ENCODE data around the gene ALDH1A2. TPM values are rescaled to one million over a fixed set of nuclear protein-coding genes. Genes with fewer than 3 reads are reported as not detected.

ALDH1A2 gene
- total RNA-seq, 4 donors from 2014 or later: 8.0 to 24.3 (median 13.9) TPM

DNA sequence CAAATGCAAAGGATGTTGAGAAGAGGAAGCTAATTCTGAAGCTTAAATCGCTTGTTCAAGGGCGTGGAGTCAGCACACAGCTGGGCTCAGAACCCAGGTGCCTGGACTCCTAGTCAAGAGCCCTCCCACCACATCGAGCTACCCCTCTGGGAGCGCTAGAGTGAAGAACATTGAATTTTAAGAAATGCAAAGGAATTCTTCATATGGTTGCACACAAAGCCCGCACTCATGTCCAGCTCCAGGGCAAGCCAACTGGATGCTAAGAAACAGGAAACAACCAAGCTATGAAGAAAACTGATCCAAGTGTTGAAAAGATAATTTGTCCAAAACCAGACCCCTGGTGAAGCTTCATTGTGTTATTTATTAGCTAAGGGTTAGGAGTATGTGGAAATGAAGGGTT, 122.3 kb downstream of the ALDH1A2 start:
- WGBS, 2 donors: 84 to 92% methylated on average over 5 of the region's 5 CpGs
- Histone ChIP-seq H3K9me3 (no peaks in the 10 kb centered on the region), H3K36me3 (no peaks in the 10 kb centered on the region), H3K4me1 (peaks cover 0 to 7% (median 0%) of the 10 kb centered on the region in 4 donors), H3K27me3 (peaks cover 0 to 5% of the 10 kb centered on the region in 2 donors), H3K27ac (no peak overlapping the region), H3K4me3 (no peak overlapping the region)
- TF ChIP-seq EP300 (IDR thresholded peaks at IDR 0.05): no peak
- no peak for TF ChIP-seq POLR2A (IDR thresholded peaks at IDR 0.05)
- TF ChIP-seq, protein P1, sequence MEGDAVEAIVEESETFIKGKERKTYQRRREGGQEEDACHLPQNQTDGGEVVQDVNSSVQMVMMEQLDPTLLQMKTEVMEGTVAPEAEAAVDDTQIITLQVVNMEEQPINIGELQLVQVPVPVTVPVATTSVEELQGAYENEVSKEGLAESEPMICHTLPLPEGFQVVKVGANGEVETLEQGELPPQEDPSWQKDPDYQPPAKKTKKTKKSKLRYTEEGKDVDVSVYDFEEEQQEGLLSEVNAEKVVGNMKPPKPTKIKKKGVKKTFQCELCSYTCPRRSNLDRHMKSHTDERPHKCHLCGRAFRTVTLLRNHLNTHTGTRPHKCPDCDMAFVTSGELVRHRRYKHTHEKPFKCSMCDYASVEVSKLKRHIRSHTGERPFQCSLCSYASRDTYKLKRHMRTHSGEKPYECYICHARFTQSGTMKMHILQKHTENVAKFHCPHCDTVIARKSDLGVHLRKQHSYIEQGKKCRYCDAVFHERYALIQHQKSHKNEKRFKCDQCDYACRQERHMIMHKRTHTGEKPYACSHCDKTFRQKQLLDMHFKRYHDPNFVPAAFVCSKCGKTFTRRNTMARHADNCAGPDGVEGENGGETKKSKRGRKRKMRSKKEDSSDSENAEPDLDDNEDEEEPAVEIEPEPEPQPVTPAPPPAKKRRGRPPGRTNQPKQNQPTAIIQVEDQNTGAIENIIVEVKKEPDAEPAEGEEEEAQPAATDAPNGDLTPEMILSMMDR (IDR thresholded peaks at IDR 0.05): no peak
- DNase-seq (ENCODE audit: low spot score in 2 of 2): no peak

DNA sequence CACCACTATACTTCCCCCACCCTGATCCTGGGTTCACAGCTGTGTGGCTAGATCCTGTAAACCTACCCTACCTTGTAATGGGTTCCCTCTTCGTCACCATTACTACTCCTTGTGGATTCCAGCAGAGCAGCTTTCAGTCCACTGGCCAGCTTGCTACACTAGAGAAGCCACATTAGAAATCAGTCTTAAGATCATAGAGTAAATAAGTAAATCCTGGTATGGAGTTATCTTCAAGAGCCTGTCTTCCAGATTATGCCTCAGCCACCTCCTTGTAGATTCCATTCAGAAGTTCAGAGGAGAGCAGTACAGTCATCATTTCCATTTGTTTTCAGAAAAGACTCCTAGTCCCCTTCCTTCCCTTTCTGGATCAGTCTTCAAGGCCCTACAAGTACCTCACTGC, 123.7 kb downstream of the ALDH1A2 start:
- no peak for DNase-seq (ENCODE audit: low spot score in 2 of 2)
- TF ChIP-seq EP300 (IDR thresholded peaks at IDR 0.05) (no peak), POLR2A (IDR thresholded peaks at IDR 0.05) (no peak)
- TF ChIP-seq, protein P1 (IDR thresholded peaks at IDR 0.05): no peak
- no peaks in the 10 kb centered on the region for H3K9me3 ChIP-seq
- no peaks in the 10 kb centered on the region for H3K4me1 ChIP-seq
- H3K36me3 ChIP-seq: no peaks in the 10 kb centered on the region
- 80 to 90% methylated on average over 1 of the region's 1 CpG for WGBS, 2 donors
- no peak overlapping the region for H3K27ac ChIP-seq
- peaks cover 0 to 5% of the 10 kb centered on the region in 2 donors for H3K27me3 ChIP-seq
- no peak overlapping the region for H3K4me3 ChIP-seq

DNA sequence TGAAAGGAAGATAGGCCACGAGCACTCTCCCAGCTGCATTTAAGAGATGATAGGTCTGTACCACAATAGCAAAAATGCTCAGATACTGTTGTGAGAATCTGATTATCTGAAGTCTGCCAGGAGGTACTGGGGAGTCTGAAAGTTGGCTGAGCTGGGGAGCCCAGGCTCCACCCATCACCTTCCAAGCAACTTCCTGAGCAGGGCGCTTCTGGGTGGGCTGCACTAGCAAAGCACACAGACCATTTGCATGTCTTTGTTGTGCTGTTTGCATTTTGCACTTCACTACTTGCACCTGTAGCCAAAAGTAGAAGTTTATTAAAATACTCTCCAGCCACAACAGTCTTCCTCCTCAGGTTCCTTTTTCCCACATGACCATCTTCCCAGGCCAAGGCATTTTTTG, 133.2 kb downstream of the ALDH1A2 start:
- no peak for DNase-seq (ENCODE audit: low spot score in 2 of 2)
- peaks cover 0 to 6% of the 10 kb centered on the region in 2 donors for H3K27me3 ChIP-seq
- H3K36me3 ChIP-seq: no peaks in the 10 kb centered on the region
- H3K4me3 ChIP-seq: no peak overlapping the region
- TF ChIP-seq POLR2A (IDR thresholded peaks at IDR 0.05) (no peak), EP300 (IDR thresholded peaks at IDR 0.05) (no peak)
- TF ChIP-seq, protein P1 (IDR thresholded peaks at IDR 0.05): no peak
- H3K4me1 ChIP-seq: no peaks in the 10 kb centered on the region
- no peak overlapping the region for H3K27ac ChIP-seq
- WGBS, 2 donors: 66 to 80% methylated on average over 2 of the region's 2 CpGs
- peaks cover 0 to 10% (median 0%) of the 10 kb centered on the region in 4 donors for H3K9me3 ChIP-seq

DNA sequence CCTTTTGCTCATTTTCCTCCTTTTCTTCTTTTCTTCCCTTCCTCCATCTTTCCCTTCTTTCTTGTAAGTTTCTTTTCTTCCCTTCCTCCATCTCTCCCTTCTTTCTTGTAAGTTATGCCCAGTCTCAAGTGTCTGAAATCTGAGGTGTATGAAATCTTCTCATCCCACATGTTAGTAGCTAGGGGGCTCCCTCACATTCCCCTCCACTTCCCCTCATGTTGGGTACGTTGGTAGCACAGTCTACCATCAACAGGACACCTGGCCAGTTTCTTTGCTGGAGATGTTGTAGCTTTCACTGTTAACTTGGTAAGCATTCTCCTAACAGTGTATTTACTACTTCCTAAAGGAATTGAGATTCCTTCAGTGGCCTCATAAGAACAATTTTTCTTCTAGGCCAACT, 133.9 kb downstream of the ALDH1A2 start:
- TF ChIP-seq, protein P1 (IDR thresholded peaks at IDR 0.05): no peak
- TF ChIP-seq EP300 (IDR thresholded peaks at IDR 0.05) (no peak), POLR2A (IDR thresholded peaks at IDR 0.05) (no peak)
- Histone ChIP-seq H3K36me3 (no peaks in the 10 kb centered on the region), H3K9me3 (peaks cover 0 to 10% (median 0%) of the 10 kb centered on the region in 4 donors), H3K27me3 (peaks cover 0 to 6% of the 10 kb centered on the region in 2 donors), H3K4me1 (no peaks in the 10 kb centered on the region), H3K27ac (no peak overlapping the region), H3K4me3 (no peak overlapping the region)
- WGBS, 2 donors: 51 to 61% methylated on average over 1 of the region's 1 CpG
- no peak for DNase-seq (ENCODE audit: low spot score in 2 of 2)

DNA sequence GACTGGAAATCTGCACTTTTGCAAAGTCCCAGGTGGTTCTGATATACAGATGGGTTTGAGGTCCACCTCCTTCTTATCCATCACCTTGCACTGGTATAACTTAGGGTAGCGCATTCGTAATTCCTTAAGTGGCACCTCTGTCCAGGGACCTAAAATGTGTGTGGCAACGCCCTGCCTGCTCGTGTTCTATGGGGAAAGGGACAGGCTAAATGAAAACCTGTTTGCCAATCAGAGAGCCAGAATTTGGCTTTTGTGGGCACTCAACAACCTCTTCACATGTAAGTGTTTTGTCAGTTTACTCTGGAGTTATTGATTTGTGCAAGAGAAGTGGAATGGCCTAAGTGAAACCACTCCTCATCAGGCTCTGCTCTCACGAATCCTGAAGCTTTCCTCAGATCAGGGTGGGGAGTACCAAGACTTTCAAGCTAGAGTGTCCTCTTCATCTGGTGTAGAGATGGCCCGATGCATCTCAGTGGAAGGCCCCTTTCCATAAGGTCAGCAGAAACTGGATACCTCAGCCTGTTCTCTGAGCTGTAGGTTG, 138.3 kb downstream of the ALDH1A2 start:
- Histone ChIP-seq H3K27me3 (no peaks in the 10 kb centered on the region), H3K36me3 (no peaks in the 10 kb centered on the region)
- WGBS, 2 donors: 92 to 93% methylated on average over 6 of the region's 6 CpGs

More for the DNA sequence above, 138.3 kb downstream of the ALDH1A2 start:
- Histone ChIP-seq H3K4me1 (peaks cover 0 to 15% (median 5%) of the 10 kb centered on the region in 4 donors), H3K4me3 (no peak overlapping the region), H3K27ac (no peak overlapping the region), H3K9me3 (no peaks in the 10 kb centered on the region)
- TF ChIP-seq EP300 (IDR thresholded peaks at IDR 0.05) (no peak), POLR2A (IDR thresholded peaks at IDR 0.05) (no peak)
- TF ChIP-seq, protein P1 (IDR thresholded peaks at IDR 0.05): no peak
- no peak for DNase-seq (ENCODE audit: low spot score in 2 of 2)

Data from tibial nerve (tissue), 4 donors.